Measurements from ENCODE around the gene GLIPR1L1.

Gene GLIPR1L1

GRCh38 chr12:75354011-75354410 is 19.5 kb downstream of the GLIPR1L1 start:
- no peak for DNase-seq

GRCh38 chr12:75360920-75361319 is 26.4 kb downstream of the GLIPR1L1 start:
- DNase-seq: no peak

- no peak for DNase-seq
Observed at GRCh38 chr12:75361408-75361807, 26.9 kb downstream of the GLIPR1L1 start.

- DNase-seq: no peak
Observed at GRCh38 chr12:75364919-75365318, 30.4 kb downstream of the GLIPR1L1 start.

- no peak for DNase-seq
Observed at GRCh38 chr12:75366629-75367028, 32.2 kb downstream of the GLIPR1L1 start.

GRCh38 chr12:75374971-75375370 is 40.5 kb downstream of the GLIPR1L1 start:
- DNase-seq: no peak

GRCh38 chr12:75378354-75378753 is 43.9 kb downstream of the GLIPR1L1 start:
- DNase-seq: no peak

GRCh38 chr12:75389061-75389460 is 54.6 kb downstream of the GLIPR1L1 start:
- no peak for DNase-seq

- DNase-seq: no peak
Observed at GRCh38 chr12:75389706-75390105, 55.2 kb downstream of the GLIPR1L1 start.

- no peak for DNase-seq
Observed at GRCh38 chr12:75390156-75390898, 55.9 kb downstream of the GLIPR1L1 start.

- DNase-seq: peak; percentile 96
Observed at GRCh38 chr12:75390899-75391538, 56.5 kb downstream of the GLIPR1L1 start, which contains the start of gene GLIPR1L2. GLIPR1L2 (plus strand) TSS chr12:75391089; CDS start chr12:75391117, 28 bp downstream.

- no peak for DNase-seq
Observed at GRCh38 chr12:75404231-75404630, 69.8 kb downstream of the GLIPR1L1 start.

- no peak for DNase-seq
Observed at GRCh38 chr12:75407683-75408082, 73.2 kb downstream of the GLIPR1L1 start.

GRCh38 chr12:75409830-75410229 is 75.4 kb downstream of the GLIPR1L1 start:
- DNase-seq: no peak

GRCh38 chr12:75414671-75415070 is 80.2 kb downstream of the GLIPR1L1 start:
- no peak for DNase-seq

GRCh38 chr12:75419841-75420240 is 85.4 kb downstream of the GLIPR1L1 start:
- no peak for DNase-seq
